Measurements from ENCODE around the gene TCEAL7. TPM values are rescaled to one million over a fixed set of nuclear protein-coding genes. Genes with fewer than 3 reads are reported as not detected.
A peak's percentile ranks its signal among the peaks of the same experiment; 100 is the strongest.
"Not testable (repeated sequence)": the region's sequence is repeated elsewhere in the genome, so short reads cannot be mapped to it uniquely, and the experiment has no call there.

TCEAL7 gene
- total RNA-seq, 2 experiments from 2014 or later = not detected

- no peaks in the 10 kb centered on the region for H3K9me3 Mint-ChIP-seq
- CTCF ChIA-PET = no interaction called here
Measured at GRCh38 chrX:103356858-103357257, 26.8 kb downstream of the TCEAL7 start.

GRCh38 chrX:103357871-103358270, 27.8 kb downstream of the TCEAL7 start:
- no peaks in the 10 kb centered on the region for H3K36me3 Mint-ChIP-seq (ENCODE audit: low read depth)
- CTCF ChIA-PET = no interaction called here
- Histone ChIP-seq H3K36me3 (ENCODE audit: insufficient read depth, low read length) (no peaks in the 10 kb centered on the region), H3K27me3 (ENCODE audit: control insufficient read depth in 1 of 2, insufficient read depth in 2 of 2, low read length in 2 of 2) (no peaks in the 10 kb centered on the region), H3K4me1 (ENCODE audit: insufficient read depth, low read length) (peaks cover 11% of the 10 kb centered on the region), H3K9me3 (ENCODE audit: control insufficient read depth in 1 of 2, insufficient read depth in 1 of 2, low read length in 2 of 2) (no peaks in the 10 kb centered on the region), H3K27ac (ENCODE audit: low read depth in 1 of 2, low read length in 2 of 2) (no peak overlapping the region), H3K4me3 (ENCODE audit: low read length) (no peak overlapping the region)
- peaks cover 20% of the 10 kb centered on the region for H3K4me1 Mint-ChIP-seq (ENCODE audit: low read depth)
- DNase-seq = no peak
- TF ChIP-seq CTCF (IDR thresholded peaks at IDR 0.05) = no peak
- H3K9me3 Mint-ChIP-seq = no peaks in the 10 kb centered on the region
- ATAC-seq (ENCODE audit: poor library complexity) = no peak
- H3K27me3 Mint-ChIP-seq = peaks cover 19% of the 10 kb centered on the region
- H3K4me3 Mint-ChIP-seq = no peak overlapping the region
- no peak overlapping the region for H3K27ac Mint-ChIP-seq
- POLR2A ChIA-PET = no interaction called here
- intact Hi-C loops (cut with DNase I, micrococcal nuclease) = no loop called here

More at GRCh38 chrX:103356858-103357257, 26.8 kb downstream of the TCEAL7 start:
- Mint-ChIP-seq H3K4me1 (ENCODE audit: low read depth) (peaks cover 20% of the 10 kb centered on the region), H3K36me3 (ENCODE audit: low read depth) (no peaks in the 10 kb centered on the region), H3K27ac (no peak overlapping the region), H3K4me3 (peak overlapping the region; percentile 80), H3K27me3 (peaks cover 19% of the 10 kb centered on the region)
- Histone ChIP-seq H3K27ac (ENCODE audit: low read depth in 1 of 2, low read length in 2 of 2) (no peak overlapping the region), H3K27me3 (ENCODE audit: control insufficient read depth in 1 of 2, insufficient read depth in 2 of 2, low read length in 2 of 2) (no peaks in the 10 kb centered on the region), H3K36me3 (ENCODE audit: insufficient read depth, low read length) (no peaks in the 10 kb centered on the region), H3K4me3 (ENCODE audit: low read length) (peak overlapping the region; percentile 61), H3K9me3 (ENCODE audit: control insufficient read depth in 1 of 2, insufficient read depth in 1 of 2, low read length in 2 of 2) (no peaks in the 10 kb centered on the region), H3K4me1 (ENCODE audit: insufficient read depth, low read length) (peaks cover 11% of the 10 kb centered on the region)
- DNase-seq (peak in 2 of 14 experiments; percentile 5 to 15), ATAC-seq (ENCODE audit: poor library complexity) (no peak)
- intact Hi-C loops (cut with DNase I, micrococcal nuclease) = no loop called here
- POLR2A ChIA-PET = no interaction called here
- TF ChIP-seq CTCF (IDR thresholded peaks at IDR 0.05) = no peak

GRCh38 chrX:103359605-103360004, 29.6 kb downstream of the TCEAL7 start:
- peaks cover 20% of the 10 kb centered on the region for H3K4me1 Mint-ChIP-seq (ENCODE audit: low read depth)

GRCh38 chrX:103360092-103360491, 30.1 kb downstream of the TCEAL7 start:
- ChIA-PET CTCF (no interaction called here), POLR2A (no interaction called here)
- H3K36me3 ChIP-seq (ENCODE audit: insufficient read depth, low read length) = no peaks in the 10 kb centered on the region
- Mint-ChIP-seq H3K27me3 (peaks cover 14% of the 10 kb centered on the region), H3K9me3 (no peaks in the 10 kb centered on the region), H3K4me1 (ENCODE audit: low read depth) (peaks cover 20% of the 10 kb centered on the region), H3K36me3 (ENCODE audit: low read depth) (no peaks in the 10 kb centered on the region), H3K4me3 (no peak overlapping the region), H3K27ac (no peak overlapping the region)
- TF ChIP-seq CTCF (IDR thresholded peaks at IDR 0.05) = no peak
- H3K4me3 ChIP-seq (ENCODE audit: low read length) = no peak overlapping the region
- no peak overlapping the region for H3K27ac ChIP-seq (ENCODE audit: low read depth in 1 of 2, low read length in 2 of 2)
- DNase-seq = no peak
- peaks cover 11% of the 10 kb centered on the region for H3K4me1 ChIP-seq (ENCODE audit: insufficient read depth, low read length)
- no peaks in the 10 kb centered on the region for H3K27me3 ChIP-seq (ENCODE audit: control insufficient read depth in 1 of 2, insufficient read depth in 2 of 2, low read length in 2 of 2)
- no peak for ATAC-seq (ENCODE audit: poor library complexity)
- intact Hi-C loops (cut with DNase I, micrococcal nuclease) = no loop called here
- no peaks in the 10 kb centered on the region for H3K9me3 ChIP-seq (ENCODE audit: control insufficient read depth in 1 of 2, insufficient read depth in 1 of 2, low read length in 2 of 2)

More at GRCh38 chrX:103359605-103360004, 29.6 kb downstream of the TCEAL7 start:
- H3K27ac Mint-ChIP-seq; H3K27me3 ChIP-seq (ENCODE audit: control insufficient read depth in 1 of 2, insufficient read depth in 2 of 2, low read length in 2 of 2); POLR2A ChIA-PET; ATAC-seq (ENCODE audit: poor library complexity); H3K36me3 Mint-ChIP-seq (ENCODE audit: low read depth); DNase-seq; H3K9me3 ChIP-seq (ENCODE audit: control insufficient read depth in 1 of 2, insufficient read depth in 1 of 2, low read length in 2 of 2); H3K4me3 Mint-ChIP-seq; H3K4me3 ChIP-seq (ENCODE audit: low read length); H3K9me3 Mint-ChIP-seq; CTCF ChIA-PET; intact Hi-C loops (cut with DNase I, micrococcal nuclease); H3K27ac ChIP-seq (ENCODE audit: low read depth in 1 of 2, low read length in 2 of 2); H3K36me3 ChIP-seq (ENCODE audit: insufficient read depth, low read length): not testable (repeated sequence)
- peaks cover 14% of the 10 kb centered on the region for H3K27me3 Mint-ChIP-seq
- H3K4me1 ChIP-seq (ENCODE audit: insufficient read depth, low read length) = peaks cover 11% of the 10 kb centered on the region

Measured in CD4-positive, alpha-beta T cell (primary cell).